ENCODE measurements around the gene TERF2IP. TPM values are rescaled to one million over a fixed set of nuclear protein-coding genes. Genes with fewer than 3 reads are reported as not detected.

TERF2IP gene
- total RNA-seq (2013): 58.1 TPM
- polyA plus RNA-seq (10 to 100 TPM; 39.7 to 64.1 (median 47.9) TPM), polyA minus RNA-seq (29.6 and 40.0 TPM in 2 replicates), total RNA-seq (28.0 to 65.8 (median 46.0) reads per million in 11 experiments)

DNA sequence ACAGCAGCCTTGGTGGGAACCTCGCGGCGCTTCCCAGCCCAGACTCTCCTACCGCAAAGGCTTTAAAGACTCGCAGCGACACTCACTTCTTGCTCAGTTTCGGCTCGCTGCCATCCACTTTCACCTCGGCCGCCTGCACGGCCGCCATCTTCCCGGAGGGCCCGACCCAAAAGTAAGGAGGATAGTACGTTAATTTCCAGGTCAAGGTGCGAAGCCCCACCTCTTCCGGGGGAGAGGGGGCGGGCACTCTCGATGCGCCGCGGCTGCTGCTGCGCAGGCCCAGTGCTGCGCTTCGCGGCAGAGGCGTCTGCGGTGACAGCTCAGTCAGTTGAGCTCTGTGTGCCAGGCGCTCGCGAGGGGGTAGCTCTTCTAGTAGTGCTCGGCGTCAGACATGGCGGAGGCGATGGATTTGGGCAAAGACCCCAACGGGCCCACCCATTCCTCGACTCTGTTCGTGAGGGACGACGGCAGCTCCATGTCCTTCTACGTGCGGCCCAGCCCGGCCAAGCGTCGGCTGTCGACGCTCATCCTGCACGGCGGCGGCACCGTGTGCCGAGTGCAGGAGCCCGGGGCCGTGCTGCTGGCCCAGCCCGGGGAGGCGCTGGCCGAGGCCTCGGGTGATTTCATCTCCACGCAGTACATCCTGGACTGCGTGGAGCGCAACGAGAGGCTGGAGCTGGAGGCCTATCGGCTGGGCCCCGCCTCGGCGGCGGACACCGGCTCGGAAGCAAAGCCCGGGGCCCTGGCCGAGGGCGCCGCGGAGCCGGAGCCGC is at the start of gene TERF2IP, which contains the start of gene KARS1:
TERF2IP (plus strand) TSS at position 282 of the 773 bp plus-strand sequence; CDS start at position 392, 110 bp downstream.
KARS1 (minus strand) TSS at position 174 of the 773 bp plus-strand sequence; CDS start at position 148, 26 bp downstream.
- Histone ChIP-seq H3K36me3 (replicated peaks in 1 of 2; ENCODE audit: control insufficient read depth in 1 of 2, insufficient read depth in 2 of 2, low read length in 2 of 2) (peaks cover 22 to 30% of the 10 kb centered on the region in 2 donors), H3K27me3 (ENCODE audit: control insufficient read depth in 2 of 2, insufficient read depth in 2 of 2, low read length in 2 of 2) (no peaks in the 10 kb centered on the region), H3K4me3 (replicated peaks in 1 of 3; ENCODE audit: low read depth in 2 of 3, low read length in 3 of 3) (peak within 1 kb of the TSS; percentile 90 to 95 (median 92)), H3K79me2 (ENCODE audit: insufficient read depth, low read length) (peaks cover 99% of the 10 kb centered on the region), H2AFZ (ENCODE audit: insufficient read depth, low read depth, low read length, poor library complexity, severe bottlenecking) (peak within 1 kb of the TSS; percentile 95), H3K9ac (ENCODE audit: insufficient read depth, low read length, poor library complexity, severe bottlenecking) (peak within 1 kb of the TSS; percentile 92), H3K9me3 (replicated peaks in 1 of 2; ENCODE audit: control insufficient read depth in 1 of 2, insufficient read depth in 1 of 2, low read length in 2 of 2) (no peaks in the 10 kb centered on the region), H3K27ac (ENCODE audit: low read depth in 1 of 2, low read length in 2 of 2) (peak within 1 kb of the TSS; percentile 89 to 97), H4K20me1 (ENCODE audit: insufficient read depth, low read length) (peaks cover 49% of the 10 kb centered on the region), H3K4me1 (ENCODE audit: control insufficient read depth in 1 of 2, insufficient read depth in 2 of 2, low read length in 2 of 2) (peaks cover 34 to 45% of the 10 kb centered on the region in 2 donors), H3K4me2 (replicated peaks; ENCODE audit: extremely low read depth, low read length, poor library complexity, severe bottlenecking) (peak within 1 kb of the TSS; percentile 88)
- intact Hi-C loops (cut with micrococcal nuclease): loop anchor here (1.0 to 5.0 kb wide), 3 partner anchors 24 to 185 kb away; partner anchors contain the start of genes ADAT1 (in 2 of the 2) and TMEM170A (in 1 of the 2)
- Mint-ChIP-seq H3K27me3 (ENCODE audit: low read depth in 3 of 3) (no peaks in the 10 kb centered on the region), H3K27ac (peak within 1 kb of the TSS; percentile 93 to 98 (median 96)), H3K36me3 (peaks cover 25 to 27% of the 10 kb centered on the region in 2 donors), H3K9me3 (peaks cover 0 to 4% (median 0%) of the 10 kb centered on the region in 7 donors), H3K4me1 (peaks cover 40% of the 10 kb centered on the region), H3K4me3 (peak within 1 kb of the TSS; percentile 96 to 97)
- DNase-seq: peak; percentile 91
- WGBS (ENCODE audit: insufficient coverage): under 1% methylated on average over 76 of the region's 76 CpGs
- TF ChIP-seq, protein P1, sequence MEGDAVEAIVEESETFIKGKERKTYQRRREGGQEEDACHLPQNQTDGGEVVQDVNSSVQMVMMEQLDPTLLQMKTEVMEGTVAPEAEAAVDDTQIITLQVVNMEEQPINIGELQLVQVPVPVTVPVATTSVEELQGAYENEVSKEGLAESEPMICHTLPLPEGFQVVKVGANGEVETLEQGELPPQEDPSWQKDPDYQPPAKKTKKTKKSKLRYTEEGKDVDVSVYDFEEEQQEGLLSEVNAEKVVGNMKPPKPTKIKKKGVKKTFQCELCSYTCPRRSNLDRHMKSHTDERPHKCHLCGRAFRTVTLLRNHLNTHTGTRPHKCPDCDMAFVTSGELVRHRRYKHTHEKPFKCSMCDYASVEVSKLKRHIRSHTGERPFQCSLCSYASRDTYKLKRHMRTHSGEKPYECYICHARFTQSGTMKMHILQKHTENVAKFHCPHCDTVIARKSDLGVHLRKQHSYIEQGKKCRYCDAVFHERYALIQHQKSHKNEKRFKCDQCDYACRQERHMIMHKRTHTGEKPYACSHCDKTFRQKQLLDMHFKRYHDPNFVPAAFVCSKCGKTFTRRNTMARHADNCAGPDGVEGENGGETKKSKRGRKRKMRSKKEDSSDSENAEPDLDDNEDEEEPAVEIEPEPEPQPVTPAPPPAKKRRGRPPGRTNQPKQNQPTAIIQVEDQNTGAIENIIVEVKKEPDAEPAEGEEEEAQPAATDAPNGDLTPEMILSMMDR (IDR thresholded peaks at IDR 0.05): no peak

DNA sequence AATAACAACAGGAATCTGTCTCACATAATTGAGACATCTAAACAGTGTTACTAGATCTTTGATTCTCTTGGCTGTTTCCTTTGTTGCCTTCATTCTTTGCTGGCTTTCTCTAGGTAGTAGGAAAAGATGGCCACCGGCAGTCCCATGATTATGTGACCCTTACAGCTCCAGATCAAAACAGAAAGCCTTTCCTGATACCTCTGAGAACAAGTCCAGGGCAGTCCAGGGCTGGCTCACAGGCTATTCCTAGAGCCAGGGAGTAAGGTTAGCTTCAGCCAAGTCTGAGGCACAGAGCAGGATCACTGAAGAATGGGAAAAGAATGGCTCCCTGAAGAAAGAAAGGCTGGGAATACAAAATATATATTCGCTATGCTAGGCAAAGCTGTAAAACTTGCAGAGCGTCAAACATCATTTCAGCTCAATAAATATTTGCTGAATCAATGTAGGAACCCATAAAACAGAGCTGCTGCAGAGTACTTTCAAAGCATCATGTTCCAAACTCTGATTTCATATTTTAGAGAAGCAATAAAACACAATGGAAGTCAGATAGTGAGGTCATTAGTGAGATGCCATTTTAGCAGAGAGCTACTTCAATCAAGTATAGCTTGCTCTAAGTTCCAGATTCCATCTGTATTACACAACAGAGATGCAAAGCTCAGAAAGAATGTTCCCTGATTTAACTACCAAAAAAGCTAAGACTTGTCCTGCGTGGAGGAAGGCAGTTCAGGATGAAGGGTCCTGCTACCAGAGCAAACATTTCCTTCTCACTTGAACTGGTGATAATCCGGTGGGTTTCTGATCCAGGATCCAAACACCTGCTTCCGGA is 47.9 kb upstream of the TERF2IP start:
- Mint-ChIP-seq H3K27me3 (ENCODE audit: low read depth in 3 of 3) (no peaks in the 10 kb centered on the region), H3K36me3 (peaks cover 65 to 82% of the 10 kb centered on the region in 2 donors), H3K4me1 (peaks cover 3% of the 10 kb centered on the region), H3K4me3 (no peak overlapping the region), H3K9me3 (peaks cover 5 to 12% (median 10%) of the 10 kb centered on the region in 7 donors), H3K27ac (no peak overlapping the region)
- DNase-seq: no peak
- H4K20me1 ChIP-seq (ENCODE audit: insufficient read depth, low read length): no peaks in the 10 kb centered on the region
- H3K27ac ChIP-seq (ENCODE audit: low read depth in 1 of 2, low read length in 2 of 2): no peak overlapping the region
- H3K9me3 ChIP-seq (replicated peaks in 1 of 2; ENCODE audit: control insufficient read depth in 1 of 2, insufficient read depth in 1 of 2, low read length in 2 of 2): peaks cover 0 to 8% of the 10 kb centered on the region in 2 donors
- TF ChIP-seq, protein P1 (IDR thresholded peaks at IDR 0.05): no peak
- no peak overlapping the region for H3K9ac ChIP-seq (ENCODE audit: insufficient read depth, low read length, poor library complexity, severe bottlenecking)
- peaks cover 54 to 64% of the 10 kb centered on the region in 2 donors for H3K36me3 ChIP-seq (replicated peaks in 1 of 2; ENCODE audit: control insufficient read depth in 1 of 2, insufficient read depth in 2 of 2, low read length in 2 of 2)
- H2AFZ ChIP-seq (ENCODE audit: insufficient read depth, low read depth, low read length, poor library complexity, severe bottlenecking): no peak overlapping the region
- peaks cover 0 to 2% of the 10 kb centered on the region in 2 donors for H3K4me1 ChIP-seq (ENCODE audit: control insufficient read depth in 1 of 2, insufficient read depth in 2 of 2, low read length in 2 of 2)
- intact Hi-C loops (cut with micrococcal nuclease): no loop called here
- H3K4me3 ChIP-seq (replicated peaks in 1 of 3; ENCODE audit: low read depth in 2 of 3, low read length in 3 of 3): no peak overlapping the region
- WGBS (ENCODE audit: insufficient coverage): 90% methylated on average over 2 of the region's 6 CpGs
- no peaks in the 10 kb centered on the region for H3K79me2 ChIP-seq (ENCODE audit: insufficient read depth, low read length)
- no peaks in the 10 kb centered on the region for H3K27me3 ChIP-seq (ENCODE audit: control insufficient read depth in 2 of 2, insufficient read depth in 2 of 2, low read length in 2 of 2)
- no peak overlapping the region for H3K4me2 ChIP-seq (replicated peaks; ENCODE audit: extremely low read depth, low read length, poor library complexity, severe bottlenecking)
